Heart left ventricle (tissue), 16 donors: ENCODE measurements around the gene TPP2. TPM values are rescaled to one million over a fixed set of nuclear protein-coding genes. Genes with fewer than 3 reads are reported as not detected.

Experiments
- ATAC-seq, 4 donors: fragments of 200-7000 bp; cut with Tn5 transposase; one replicate each; pipeline ENCODE4 v1.9.1; 2020 to 2022; ENCODE audit warnings: moderate library complexity in 4 of 4, mild to moderate bottlenecking in 3 of 4, moderate number of reproducible peaks in 1 of 4
- DNase-seq, 5 donors: peaks; one replicate each; pipeline ENCODE4 v3.0.0-alpha.2; 2020
- H3K27ac ChIP-seq, 12 donors: fragments of 200-600 bp; sonication (generic) in 4 of 12; one replicate each; pipeline versions ENCODE4 v1.5.0 to v1.8.0; 2016 to 2022; ENCODE audit warnings: mild to moderate bottlenecking in 2 of 12
- H3K27me3 ChIP-seq, 9 donors: fragments of 200-600 bp; sonication (generic) in 2 of 9; one replicate each; pipeline versions ENCODE4 v1.5.1 to v1.8.0; 2016 to 2022; ENCODE audit warnings: mild to moderate bottlenecking in 3 of 9
- H3K36me3 ChIP-seq, 9 donors: fragments of 200-600 bp; sonication (generic) in 2 of 9; one replicate each; pipeline versions ENCODE4 v1.5.0 to v1.8.0; 2018 to 2022; ENCODE audit warnings: mild to moderate bottlenecking in 2 of 9
- H3K4me1 ChIP-seq, 12 donors: fragments of 200-600 bp; sonication (generic) in 4 of 12; one replicate each; pipeline versions ENCODE4 v1.5.0 to v1.8.0; 2016 to 2022; ENCODE audit warnings: mild to moderate bottlenecking in 3 of 12
- H3K4me3 ChIP-seq, 12 donors: fragments of 200-600 bp; sonication (generic) in 4 of 12; one replicate each; pipeline versions ENCODE4 v1.5.0 to v1.8.0; 2017 to 2022; ENCODE audit warnings: mild to moderate bottlenecking in 9 of 12, moderate library complexity in 4 of 12
- H3K9me3 ChIP-seq, 12 donors: fragments of 200-600 bp; sonication (generic) in 4 of 12; one replicate each; pipeline versions ENCODE4 v1.5.0 to v1.8.0; 2016 to 2022; ENCODE audit warnings: mild to moderate bottlenecking in 1 of 12
- CTCF ChIP-seq, 12 donors: fragments of 200-600 bp; sonication (generic) in 4 of 12; IDR thresholded peaks; one replicate each; pipeline versions ENCODE4 v1.5.0 to v1.8.0; 2018 to 2022; ENCODE audit warnings: antibody characterized with exemption in 12 of 12, mild to moderate bottlenecking in 5 of 12
- POLR2A ChIP-seq, 2 donors: fragments of 450-650 bp; IDR thresholded peaks; one replicate each; pipeline ENCODE4 v1.6.1; 2017; ENCODE audit warnings: antibody characterized with exemption in 2 of 2, mild to moderate bottlenecking in 2 of 2, moderate library complexity in 2 of 2
- WGBS, 4 donors: extraction: QIAGEN DNeasy Blood & Tissue Kit in 2 of 4; methylation state at CpG; one replicate each; pipeline versions ENCODE4 v1.1.5 to v1.1.7; 2013 to 2018; 5-methylcytosine and 5-hydroxymethylcytosine counted together
- intact Hi-C, 10 donors: fragments of 100-400 bp; cut with DNase I; formaldehyde crosslinking; loops; one replicate each; pipeline versions ENCODE4 v1.11.1 to v1.14.2; 2022
- polyA plus RNA-seq, 2 donors: library from polyadenylated mRNA; stranded (reverse); fragments of 200-250 nt; gene quantifications; one replicate each; pipeline ENCODE4 v1.2.3, GENCODE V29; 2013
- total RNA-seq, 9 donors: library from RNA; depleted of rRNA in 2 of 9; stranded (reverse); fragments of >200 nt in 2 of 9; fragmentation: NEBNext Ultra II Directional in 3 of 9; extraction: Animal tissue kit (Norgen Biotek cat#: 25700) in 3 of 9; gene quantifications; one replicate each; pipeline versions ENCODE4 v1.1.0 to v1.2.4, GENCODE V29; 2016 to 2023
- donor health status: ischemic (EF 13 %, LVEDD 7.1; RV severe dilation, severe dysfunction).
- donor health status: healthy with polysubstance abuse.
- donor health status: DM: no; HTN: yes; CAD: no.
- donor health status: DM: no; HTN: no; CAD: no.
- donor health status: ischemic (EF 25% LVEDD 6.9; RV normal size, moderate dysfunction).
- donor health status: ischemic (EF 25% LVEDD 5.7; RV mildly dilated, moderate dysfunction).
- donor health status: healthy.
- donor health status: DM: yes; HTN: yes; CAD: no.
- donor health status: ischemic (EF 35%, LVEDD 5.7; RV mildly dilated, moderate dysfunction).
- donor health status: nonischemic (EF 11% LVEDD 7.7; RV severe dilation, severe dysfunction).
- donor health status: DM: yes; HTN: yes; CAD: no.
- donor health status: PGD.
- donor health status: ischemic (EF 29% LVEDD 5.4; RV normal size, mild dysfunction).
- donor health status: nonischemic (EF 23%, LVEDD 6.1; RV moderate dilation, normal function).

The TPP2 gene
- total and polyA plus RNA-seq, 11 donors, result 13.0 to 37.9 (median 32.4) TPM

- WGBS, 4 donors, result 51 to 59% (median 55%) methylated on average over 14 of the region's 14 CpGs
- ATAC-seq (peak in 3 of 4 donors; percentile 53 to 68 (median 54)), DNase-seq (no peak)
- Histone ChIP-seq H3K27me3 (peaks cover 0 to 2% (median 0%) of the 10 kb centered on the region in 9 donors), H3K4me3 (no peak overlapping the region), H3K36me3 (no peaks in the 10 kb centered on the region), H3K9me3 (peaks cover 0 to 12% (median 0%) of the 10 kb centered on the region in 12 donors), H3K4me1 (peaks cover 0 to 9% (median 0%) of the 10 kb centered on the region in 12 donors), H3K27ac (peak overlapping the region in 4 of 12 donors; percentile 35 to 77 (median 44))
- intact Hi-C loops, result no loop called here
- TF ChIP-seq POLR2A (IDR thresholded peaks at IDR 0.05) (no peak), CTCF (IDR thresholded peaks at IDR 0.05) (no peak)
These were observed 103.6 kb downstream of the TPP2 start for GRCh38 chr13:102700088-102701031.

GRCh38 chr13:102701331-102701730 lies 104.5 kb downstream of the TPP2 start:
- WGBS, 4 donors, result 84 to 88% (median 86%) methylated on average over 5 of the region's 5 CpGs
- peaks cover 0 to 12% (median 0%) of the 10 kb centered on the region in 12 donors for H3K9me3 ChIP-seq
- intact Hi-C loops, result no loop called here
- no peaks in the 10 kb centered on the region for H3K36me3 ChIP-seq
- ATAC-seq (no peak), DNase-seq (no peak)
- TF ChIP-seq CTCF (IDR thresholded peaks at IDR 0.05), result no peak
- no peak for TF ChIP-seq POLR2A (IDR thresholded peaks at IDR 0.05)
- H3K4me1 ChIP-seq, result peaks cover 0 to 9% (median 0%) of the 10 kb centered on the region in 12 donors
- H3K27ac ChIP-seq, result peak overlapping the region in 2 of 12 donors; percentile 42 to 77
- H3K27me3 ChIP-seq, result no peaks in the 10 kb centered on the region
- no peak overlapping the region for H3K4me3 ChIP-seq

DNA sequence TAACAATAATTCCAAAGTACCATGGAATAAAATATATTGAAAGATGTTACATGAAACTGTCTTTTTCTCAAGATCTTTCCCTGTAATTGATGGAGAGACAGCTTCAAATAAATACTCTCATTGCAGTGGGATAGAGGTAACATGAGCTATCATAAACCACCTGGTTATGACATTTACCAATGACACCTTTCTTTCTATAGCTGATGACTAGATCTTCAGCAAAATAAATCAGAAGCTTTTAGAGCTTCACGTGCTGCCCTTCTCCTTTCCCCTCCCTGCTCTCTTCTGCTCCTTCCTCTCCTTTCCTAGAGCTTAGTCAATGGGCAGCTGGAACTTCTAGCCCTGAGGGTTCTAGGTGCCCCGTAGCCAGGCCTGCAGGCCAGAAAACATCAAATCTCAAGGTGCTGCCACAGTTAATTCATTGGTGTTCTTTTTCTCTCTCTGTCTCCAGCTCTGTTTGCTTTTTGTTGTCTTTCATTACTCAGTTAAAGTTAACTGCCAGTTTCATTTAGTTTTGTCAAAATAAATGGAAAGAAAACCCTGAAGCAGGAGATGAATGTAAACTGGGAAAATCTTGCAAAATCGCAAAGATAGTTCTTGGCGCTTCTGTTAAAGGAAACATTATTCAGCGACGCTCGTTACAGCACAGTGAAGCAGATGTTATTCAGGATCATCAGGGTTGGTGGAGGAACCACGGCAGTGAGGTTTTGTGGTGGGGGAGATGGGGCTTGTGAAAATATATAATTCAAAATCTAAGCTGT lies 106.4 kb downstream of the TPP2 start:
- no peak overlapping the region for H3K27ac ChIP-seq
- intact Hi-C loops, result no loop called here

More for the DNA sequence above, 106.4 kb downstream of the TPP2 start:
- Histone ChIP-seq H3K9me3 (peaks cover 0 to 12% (median 0%) of the 10 kb centered on the region in 12 donors), H3K27me3 (no peaks in the 10 kb centered on the region), H3K36me3 (no peaks in the 10 kb centered on the region), H3K4me1 (peaks cover 0 to 17% (median 3%) of the 10 kb centered on the region in 12 donors), H3K4me3 (no peak overlapping the region)
- DNase-seq (no peak), ATAC-seq (no peak)
- no peak for TF ChIP-seq CTCF (IDR thresholded peaks at IDR 0.05)
- no peak for TF ChIP-seq POLR2A (IDR thresholded peaks at IDR 0.05)
- 67 to 72% (median 70%) methylated on average over 8 of the region's 8 CpGs for WGBS, 4 donors
